DMS79 (cell line): Measurements from ENCODE around the gene TRAPPC2.
A peak's percentile ranks its signal among the peaks of the same experiment; 100 is the strongest.
"Not testable (repeated sequence)": the region's sequence is repeated elsewhere in the genome, so short reads cannot be mapped to it uniquely, and the experiment has no call there.

ENCODE experiments used
- DNase-seq: peaks from one replicate; lab custom pipeline; 2025; lab: John Stamatoyannopoulos, UW

The TRAPPC2 gene

GRCh38 chrX:13747836-13748235 is 13.4 kb upstream of the TRAPPC2 start:
- no peak for DNase-seq

DNA sequence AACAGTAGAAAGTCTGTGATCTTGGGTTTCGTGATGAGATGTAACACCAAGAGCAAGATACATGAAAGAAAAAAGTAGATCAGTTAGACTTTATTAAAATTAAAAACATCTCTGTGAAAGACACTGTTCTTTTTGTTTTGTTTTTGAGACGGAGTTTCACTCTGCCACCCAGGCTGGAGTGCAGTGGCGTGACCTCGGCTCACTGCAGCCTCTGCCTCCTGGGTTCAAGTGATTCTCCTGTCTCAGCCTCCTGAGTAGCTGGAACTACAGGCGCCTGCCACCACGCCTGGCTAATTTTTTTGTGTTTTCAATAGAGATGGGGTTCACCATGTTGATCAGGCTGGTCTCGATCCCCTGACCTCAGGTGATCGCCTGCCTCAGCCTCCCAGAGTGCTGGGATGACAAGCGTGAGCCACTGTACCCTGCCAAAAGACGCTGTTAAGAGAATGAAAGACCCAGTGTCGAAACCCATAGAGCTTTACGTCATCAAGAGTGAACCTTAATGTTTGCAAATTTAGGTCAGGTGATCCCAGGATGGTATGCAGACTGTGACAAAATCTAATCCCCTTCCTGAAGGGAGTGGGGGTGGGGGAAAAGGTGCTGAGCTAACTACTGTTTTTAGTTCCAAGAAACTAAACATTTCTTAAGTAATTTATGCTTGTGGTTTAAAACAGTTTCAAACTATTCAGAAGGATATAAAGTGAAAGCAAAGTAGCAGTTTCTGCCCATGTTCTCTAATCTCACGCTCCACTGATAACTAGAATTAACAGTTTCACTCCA is 8.2 kb upstream of the TRAPPC2 start:
- no peak for DNase-seq

DNA sequence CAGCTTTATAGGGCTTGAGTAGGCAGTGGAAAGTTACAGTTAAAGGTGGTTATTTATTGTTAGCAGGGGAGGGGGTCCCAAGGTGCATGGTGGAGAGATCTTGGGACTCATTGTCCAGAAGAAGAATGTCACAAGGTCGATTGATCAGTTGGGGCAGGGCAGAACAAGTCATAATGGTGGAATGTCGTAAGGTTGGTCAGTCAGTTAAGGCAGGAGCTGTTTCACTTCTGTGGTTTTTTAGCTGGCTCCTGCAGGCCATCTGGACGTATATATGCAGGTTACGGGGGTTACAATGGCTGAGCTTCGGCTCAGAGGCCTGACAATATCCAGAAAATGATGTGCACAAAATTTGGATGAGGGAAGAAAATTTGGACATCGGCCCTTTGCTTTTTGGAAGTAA is 7.3 kb upstream of the TRAPPC2 start:
- no peak for DNase-seq

GRCh38 chrX:13733506-13733905 is 914 bp downstream of the TRAPPC2 start:
- DNase-seq, result no peak

- no peak for DNase-seq
Observed at GRCh38 chrX:13732246-13733067, 2.0 kb downstream of the TRAPPC2 start.

- not testable (repeated sequence) for DNase-seq
Observed at GRCh38 chrX:13730523-13730922, 3.9 kb downstream of the TRAPPC2 start.

GRCh38 chrX:13726583-13726982 is 7.8 kb downstream of the TRAPPC2 start:
- DNase-seq, result not testable (repeated sequence)

DNA sequence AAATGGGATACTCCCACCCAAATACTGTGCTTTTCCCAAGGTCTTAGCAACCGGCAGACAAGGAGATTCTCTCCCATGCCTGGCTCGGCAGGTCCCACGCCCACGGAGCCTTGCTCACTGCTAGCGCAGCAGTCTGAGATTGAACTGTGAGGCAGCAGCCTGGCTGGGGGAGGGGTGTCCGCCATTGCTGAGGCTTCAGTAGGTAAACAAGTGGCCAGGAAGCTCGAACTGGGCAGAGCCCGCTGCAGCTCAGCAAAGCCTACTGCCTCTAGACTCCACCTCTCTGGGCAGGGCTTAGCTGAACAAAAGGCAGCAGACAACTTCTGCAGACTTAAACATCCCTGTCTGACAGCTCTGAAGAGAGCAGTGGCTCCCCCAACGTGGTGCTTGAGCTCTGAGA is 9.5 kb downstream of the TRAPPC2 start:
- not testable (repeated sequence) for DNase-seq

DNA sequence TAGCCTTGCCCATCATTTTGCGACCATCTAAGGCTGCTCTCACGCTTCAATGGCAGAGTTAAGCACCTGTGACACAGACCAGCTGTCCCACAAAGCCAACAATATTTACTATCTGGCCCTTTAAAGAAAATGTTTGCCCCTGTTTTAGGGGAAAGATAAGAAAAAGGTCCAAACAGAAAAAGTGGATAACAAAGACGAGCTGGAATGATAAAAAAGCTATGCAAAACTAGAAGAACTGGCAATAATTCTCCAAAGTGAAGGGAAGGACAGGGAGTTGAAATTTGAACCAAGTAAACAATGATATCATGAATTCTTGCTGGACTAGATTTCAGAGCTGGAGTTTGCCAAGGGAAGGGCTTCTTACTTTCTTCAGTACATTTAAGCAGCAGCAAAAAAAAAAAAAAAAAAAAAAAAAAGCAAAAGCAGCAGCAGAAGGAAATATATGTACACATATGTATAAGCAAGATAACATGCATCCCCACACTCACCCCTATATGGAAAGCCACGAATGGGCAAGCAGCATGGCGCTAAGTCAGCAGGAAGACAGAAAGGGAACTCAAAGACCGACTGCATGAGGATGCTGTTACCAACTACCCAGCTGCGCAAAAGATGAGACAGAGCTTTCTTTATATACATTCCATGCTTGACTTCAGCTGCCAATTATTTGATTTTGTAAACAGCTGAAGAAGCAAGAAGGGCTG is 12.5 kb downstream of the TRAPPC2 start:
- DNase-seq, result no peak

DNA sequence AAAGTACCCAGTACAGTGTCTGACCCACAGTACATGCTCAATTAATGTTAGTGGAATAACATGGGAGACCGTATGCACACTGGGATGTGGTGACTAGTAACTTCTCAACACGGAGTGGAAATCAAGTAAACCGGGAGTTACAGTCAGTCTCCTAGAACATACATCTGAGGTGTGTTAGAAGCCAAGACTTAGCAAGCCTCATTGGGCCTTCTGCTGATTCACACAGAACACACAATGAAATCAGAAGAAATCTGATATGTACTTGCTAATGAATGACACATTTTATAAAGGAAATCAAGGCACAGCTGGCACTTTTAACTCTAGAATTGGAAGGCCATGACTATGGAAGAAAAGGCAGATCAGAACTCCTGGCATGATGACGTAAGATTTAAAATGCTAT is 13.0 kb downstream of the TRAPPC2 start:
- DNase-seq, result peak; percentile 32

- DNase-seq, result no peak
Observed at GRCh38 chrX:13719192-13719856, 15.1 kb downstream of the TRAPPC2 start.

- DNase-seq, result no peak
Observed at GRCh38 chrX:13717700-13718472, 16.5 kb downstream of the TRAPPC2 start.

- DNase-seq, result no peak
Observed at GRCh38 chrX:13716905-13717304, 17.5 kb downstream of the TRAPPC2 start.

DNA sequence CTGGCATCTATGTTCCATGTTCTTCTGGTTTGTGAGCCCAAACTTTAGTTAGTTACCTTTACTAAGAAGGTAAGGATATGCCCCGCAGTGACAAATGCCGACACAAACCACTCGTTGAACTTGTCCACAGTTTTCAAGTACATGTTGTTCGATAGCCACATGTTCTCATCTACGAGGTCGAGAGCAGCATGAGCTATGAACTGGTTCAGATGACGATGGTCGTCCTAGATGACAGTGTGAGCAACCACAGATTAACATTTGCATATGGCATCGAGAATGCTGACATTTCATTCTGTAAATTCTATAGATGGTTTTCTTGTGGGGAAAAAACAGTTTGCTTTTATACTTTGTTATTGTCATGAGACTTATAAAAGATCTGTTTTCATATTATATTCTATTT is 18.0 kb downstream of the TRAPPC2 start:
- no peak for DNase-seq

- no peak for DNase-seq
Observed at GRCh38 chrX:13711141-13711540, 23.3 kb downstream of the TRAPPC2 start.

- no peak for DNase-seq
Observed at GRCh38 chrX:13703589-13703988, 30.8 kb downstream of the TRAPPC2 start.

DNA sequence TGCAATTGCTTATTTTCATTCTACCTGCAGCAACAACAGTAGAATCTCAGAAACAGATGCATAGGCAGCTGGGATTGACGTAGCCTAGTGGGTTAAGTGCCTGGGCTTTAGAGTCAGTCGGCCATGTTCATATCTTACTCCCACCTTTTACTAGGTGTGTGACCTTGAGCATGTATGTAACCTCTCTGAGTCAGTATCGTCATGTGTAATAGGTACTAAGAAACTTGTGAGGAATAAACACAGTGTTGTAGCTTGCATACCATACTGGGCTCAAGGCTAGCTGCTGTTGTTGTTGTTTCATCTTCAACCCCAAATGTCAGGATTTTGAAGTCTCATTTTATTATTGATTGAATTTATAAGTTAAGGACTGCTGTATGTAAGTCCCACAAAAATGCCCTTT is 31.3 kb downstream of the TRAPPC2 start:
- no peak for DNase-seq

DNA sequence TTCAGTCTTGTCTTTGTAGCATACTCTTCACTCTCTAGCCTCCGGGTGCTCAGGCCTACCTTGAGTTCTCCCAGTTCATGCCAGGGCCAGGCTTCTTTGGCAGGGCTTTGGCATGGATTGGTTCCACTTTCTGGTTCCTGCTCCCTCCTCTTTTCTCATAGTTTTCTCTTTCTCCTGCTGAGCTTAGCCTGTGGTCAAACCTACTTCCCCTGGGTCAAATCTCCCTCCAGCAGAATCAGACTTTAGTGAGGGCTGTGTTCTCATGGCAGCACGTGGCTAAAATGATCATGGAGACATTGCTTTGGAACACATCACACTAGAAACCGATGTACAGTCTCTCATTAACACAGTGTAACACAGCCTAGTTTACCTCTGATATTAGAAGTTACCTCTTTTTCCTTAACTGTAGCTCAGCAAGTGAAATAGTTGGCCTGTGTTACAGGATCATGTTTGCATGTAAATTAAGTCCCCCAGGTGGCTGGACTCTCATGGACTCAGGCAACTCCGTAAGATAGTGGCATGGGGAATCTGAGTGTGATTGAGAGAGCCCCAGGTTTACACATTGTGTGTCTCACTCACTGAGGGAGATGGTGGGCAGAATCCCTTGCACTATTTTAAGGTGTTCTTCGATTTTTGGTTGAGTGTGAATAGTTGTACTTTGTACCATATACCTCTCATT is 32.2 kb downstream of the TRAPPC2 start:
- DNase-seq, result no peak

DNA sequence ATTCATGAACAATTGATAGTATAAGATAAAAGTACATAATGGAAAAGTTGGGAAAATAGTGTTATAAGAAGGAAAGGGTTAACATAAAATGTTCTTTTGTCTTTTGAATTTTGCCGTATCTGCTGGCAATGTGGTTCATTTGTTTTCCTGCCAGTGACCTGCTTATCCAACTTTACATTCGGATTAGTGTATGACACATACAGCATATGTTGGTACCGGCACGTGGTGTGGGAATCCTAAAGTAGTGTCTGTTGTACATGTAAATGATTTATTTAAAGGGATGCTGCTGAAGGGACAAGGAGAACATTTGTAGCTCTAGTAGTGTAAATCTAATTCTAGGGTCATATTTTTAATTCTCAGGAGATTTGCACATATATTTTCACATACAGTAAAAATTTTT is 34.0 kb downstream of the TRAPPC2 start:
- DNase-seq, result no peak

GRCh38 chrX:13699183-13699826 is 35.1 kb downstream of the TRAPPC2 start:
- no peak for DNase-seq
